CD4-positive, alpha-beta T cell treated with Interleukin-6 at 100 ng/mL for 8 hours (primary cell): ENCODE data around the gene UBAC2.

Experiments used
- DNase-seq: peaks from one replicate; pipeline ENCODE4 v3.0.0-alpha.2; 2020; ENCODE audit warnings: mixed read lengths, low spot score

The UBAC2 gene

DNA sequence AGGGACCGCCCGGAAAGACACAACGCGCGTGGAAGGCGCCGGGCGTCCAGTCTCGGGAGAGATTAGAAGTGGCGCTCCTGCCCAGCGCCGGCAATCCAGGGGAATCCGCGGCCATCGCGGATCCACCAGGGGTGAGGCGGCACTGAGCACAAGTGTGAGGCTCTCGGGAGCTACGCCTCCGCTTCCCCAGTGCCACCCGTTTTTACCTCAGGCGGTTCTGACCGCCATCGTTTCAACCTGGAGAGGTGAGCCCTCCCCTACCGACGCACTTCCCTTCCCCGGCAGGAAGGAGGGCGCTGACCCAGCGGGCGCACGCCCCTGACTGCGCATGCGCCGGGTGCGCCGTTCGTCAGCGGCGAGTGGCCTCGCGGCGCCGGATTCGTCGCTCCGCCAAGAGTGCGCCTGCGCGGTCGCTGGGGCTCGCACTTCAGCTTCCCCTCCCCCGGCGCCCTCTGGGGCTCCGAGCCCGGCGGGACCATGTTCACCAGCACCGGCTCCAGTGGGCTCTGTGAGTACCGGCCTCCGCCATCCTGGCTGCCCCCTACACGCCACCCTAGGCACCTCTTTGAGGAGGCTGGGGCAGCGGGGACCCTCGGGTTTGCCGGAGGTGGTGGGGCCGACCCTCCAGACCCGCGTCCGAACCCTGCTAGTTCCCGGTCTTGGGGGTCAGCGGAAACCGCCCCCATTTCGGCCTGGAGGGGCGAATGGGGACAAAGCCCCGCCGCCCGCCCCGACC is at the start of gene UBAC2:
TSS of gene UBAC2 (plus strand) at position 423 of the 736 bp plus-strand sequence. CDS start at position 478, 55 bp downstream.
- DNase-seq, result peak; percentile 97

DNA sequence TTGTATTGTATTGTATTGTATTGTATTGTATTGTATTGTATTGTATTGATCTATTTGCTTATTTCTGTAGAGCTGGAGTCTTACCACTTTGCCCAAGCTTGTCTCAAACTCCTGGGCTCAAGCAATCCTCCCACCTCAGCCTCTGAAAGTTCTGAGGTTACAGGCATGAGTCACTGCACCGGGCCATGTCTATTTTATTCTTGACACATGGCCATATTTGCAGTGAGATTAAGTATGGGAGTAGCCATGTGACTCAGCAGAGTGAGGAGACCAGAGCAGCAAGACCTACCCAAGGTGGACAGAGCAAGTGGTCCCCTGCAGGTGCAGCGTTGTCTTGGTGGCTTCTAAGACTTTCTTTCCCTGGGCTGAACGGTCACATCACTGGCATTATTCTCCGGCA is 49.1 kb upstream of the UBAC2 start:
- DNase-seq, result no peak

DNA sequence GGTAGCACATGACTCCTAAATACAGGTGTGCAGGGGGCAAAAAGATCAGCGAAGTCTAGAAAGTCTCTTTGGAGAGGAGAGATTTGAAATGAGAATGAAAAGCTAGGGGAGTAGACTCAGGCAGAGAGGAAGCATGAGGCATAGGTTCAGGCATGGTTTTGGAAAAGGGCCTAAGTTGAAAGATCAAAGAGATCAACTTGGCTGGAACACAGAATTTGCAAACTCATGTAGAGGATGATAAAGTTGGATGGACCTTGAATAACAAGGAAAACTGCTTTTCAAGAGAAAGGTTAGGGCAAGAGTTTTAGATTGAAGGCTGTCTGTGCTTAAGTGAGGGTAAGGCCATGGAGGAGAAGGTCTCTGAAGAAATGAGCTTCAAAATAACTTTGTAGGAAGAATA is 47.4 kb upstream of the UBAC2 start:
- DNase-seq, result no peak

- no peak for DNase-seq
Measured at GRCh38 chr13:99154064-99154463, 46.6 kb upstream of the UBAC2 start.

- no peak for DNase-seq
Measured at GRCh38 chr13:99155821-99156220, 44.8 kb upstream of the UBAC2 start.

DNA sequence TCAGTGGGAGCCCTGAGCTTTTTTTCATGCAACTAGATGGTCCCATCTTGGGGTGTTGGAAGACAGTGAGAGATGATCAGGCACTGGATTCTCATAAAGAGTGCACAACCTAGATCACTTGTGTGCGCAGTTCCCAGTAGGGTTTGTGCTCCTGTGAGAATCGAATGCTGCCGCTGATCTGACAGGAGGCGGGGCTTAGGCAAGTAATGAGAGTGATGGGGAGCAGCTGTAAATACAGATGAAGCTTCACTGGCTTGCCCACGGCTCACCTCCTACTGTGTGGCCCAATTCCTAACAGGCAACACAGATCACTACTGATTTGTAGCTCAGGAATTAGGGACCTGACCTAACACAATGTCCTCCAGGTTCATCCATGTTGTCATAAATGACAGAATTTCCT is 43.6 kb upstream of the UBAC2 start:
- no peak for DNase-seq

- no peak for DNase-seq
Measured at GRCh38 chr13:99158846-99159245, 41.8 kb upstream of the UBAC2 start.

- DNase-seq, result no peak
Measured at GRCh38 chr13:99159331-99160061, 41.2 kb upstream of the UBAC2 start.

- DNase-seq, result no peak
Measured at GRCh38 chr13:99160415-99160814, 40.2 kb upstream of the UBAC2 start.

DNA sequence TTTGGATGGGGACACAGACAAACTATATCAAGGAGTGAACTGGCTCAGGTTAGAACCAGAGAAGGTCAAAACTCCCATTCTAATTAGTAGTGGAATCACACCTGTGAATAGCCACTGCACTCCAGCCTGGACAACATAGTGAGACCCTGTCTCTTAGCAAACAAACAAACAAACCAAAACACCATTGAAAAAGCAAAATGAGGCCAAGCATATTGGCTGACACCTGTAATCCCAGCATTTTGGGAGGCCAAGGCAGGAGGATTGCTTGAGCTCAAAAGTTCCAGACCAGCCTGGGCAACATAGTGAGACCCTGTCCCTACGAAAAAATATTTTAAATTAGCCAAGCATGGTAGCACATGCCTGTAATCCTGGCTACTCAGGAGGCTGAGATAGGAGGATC is 39.1 kb upstream of the UBAC2 start:
- DNase-seq, result no peak

- DNase-seq, result no peak
Measured at GRCh38 chr13:99162567-99163361, 37.9 kb upstream of the UBAC2 start.

- DNase-seq, result no peak
Measured at GRCh38 chr13:99164226-99164625, 36.4 kb upstream of the UBAC2 start.

DNA sequence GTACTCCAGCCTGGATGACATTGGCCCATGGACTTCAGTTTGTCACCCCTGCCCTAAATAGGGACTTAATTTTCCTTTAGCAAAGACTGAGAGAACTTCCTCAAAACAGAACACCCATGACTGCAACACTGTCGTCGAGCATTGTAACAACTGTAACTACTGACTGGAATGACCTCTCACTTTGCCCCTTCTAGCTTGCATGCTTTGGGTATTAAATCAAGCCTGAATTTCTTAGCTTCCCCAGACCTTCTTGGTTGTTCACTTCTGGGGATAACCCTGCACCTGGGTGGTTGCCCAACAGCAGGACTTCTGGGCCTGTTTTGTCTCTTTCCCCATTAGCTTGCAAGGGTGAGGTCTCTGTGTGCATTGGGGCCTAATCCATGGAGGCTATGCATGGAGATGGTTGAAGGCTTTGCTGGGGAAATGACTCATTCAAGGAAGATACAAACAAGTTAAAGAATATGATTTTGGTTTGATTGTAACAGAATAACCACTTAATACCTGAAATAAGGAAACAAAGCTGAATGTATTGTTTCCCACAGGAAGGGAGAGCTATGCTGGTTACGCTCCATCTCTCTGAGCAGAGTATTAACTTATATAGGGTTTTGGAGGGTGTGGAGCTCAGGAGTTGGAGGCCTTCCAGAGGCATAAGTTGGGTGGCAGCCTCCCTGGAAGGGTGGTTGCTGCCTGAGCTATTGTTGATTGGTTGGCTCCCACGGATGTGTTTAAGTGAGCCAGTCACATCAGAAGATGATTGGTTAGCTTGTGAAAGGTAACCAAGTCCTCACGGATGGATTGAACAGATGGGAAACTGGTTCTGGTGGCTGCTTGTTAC is 34.7 kb upstream of the UBAC2 start:
- no peak for DNase-seq

- no peak for DNase-seq
Measured at GRCh38 chr13:99172951-99173350, 27.7 kb upstream of the UBAC2 start.

- no peak for DNase-seq
Measured at GRCh38 chr13:99173606-99174005, 27.0 kb upstream of the UBAC2 start.

DNA sequence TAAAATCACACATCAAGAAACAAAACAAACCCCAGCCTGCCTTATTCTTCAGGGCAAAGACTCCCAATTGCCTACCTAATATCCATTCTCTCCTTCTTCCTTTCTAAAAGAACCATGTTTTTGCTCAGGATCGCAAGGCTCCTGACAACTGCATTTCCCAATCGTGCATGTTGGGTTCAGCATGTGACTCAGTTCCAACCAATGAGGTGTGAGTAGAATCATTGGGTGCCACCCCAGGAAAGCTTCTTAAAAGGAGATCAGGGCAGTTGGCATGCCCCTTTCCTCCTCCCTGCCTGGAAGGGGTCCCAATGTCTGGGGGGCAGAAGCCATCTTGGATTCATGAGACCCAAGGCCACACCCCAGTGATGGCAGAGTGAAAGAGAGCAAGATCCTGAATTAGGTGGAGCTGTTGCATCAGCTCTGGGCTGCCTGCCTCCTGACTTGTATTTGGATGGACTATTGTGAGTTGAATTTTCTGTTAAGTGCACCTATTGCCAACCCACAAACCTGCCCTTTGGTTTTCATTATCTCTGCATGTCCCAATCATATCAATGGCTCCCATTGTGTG is 26.0 kb upstream of the UBAC2 start:
- no peak for DNase-seq

DNA sequence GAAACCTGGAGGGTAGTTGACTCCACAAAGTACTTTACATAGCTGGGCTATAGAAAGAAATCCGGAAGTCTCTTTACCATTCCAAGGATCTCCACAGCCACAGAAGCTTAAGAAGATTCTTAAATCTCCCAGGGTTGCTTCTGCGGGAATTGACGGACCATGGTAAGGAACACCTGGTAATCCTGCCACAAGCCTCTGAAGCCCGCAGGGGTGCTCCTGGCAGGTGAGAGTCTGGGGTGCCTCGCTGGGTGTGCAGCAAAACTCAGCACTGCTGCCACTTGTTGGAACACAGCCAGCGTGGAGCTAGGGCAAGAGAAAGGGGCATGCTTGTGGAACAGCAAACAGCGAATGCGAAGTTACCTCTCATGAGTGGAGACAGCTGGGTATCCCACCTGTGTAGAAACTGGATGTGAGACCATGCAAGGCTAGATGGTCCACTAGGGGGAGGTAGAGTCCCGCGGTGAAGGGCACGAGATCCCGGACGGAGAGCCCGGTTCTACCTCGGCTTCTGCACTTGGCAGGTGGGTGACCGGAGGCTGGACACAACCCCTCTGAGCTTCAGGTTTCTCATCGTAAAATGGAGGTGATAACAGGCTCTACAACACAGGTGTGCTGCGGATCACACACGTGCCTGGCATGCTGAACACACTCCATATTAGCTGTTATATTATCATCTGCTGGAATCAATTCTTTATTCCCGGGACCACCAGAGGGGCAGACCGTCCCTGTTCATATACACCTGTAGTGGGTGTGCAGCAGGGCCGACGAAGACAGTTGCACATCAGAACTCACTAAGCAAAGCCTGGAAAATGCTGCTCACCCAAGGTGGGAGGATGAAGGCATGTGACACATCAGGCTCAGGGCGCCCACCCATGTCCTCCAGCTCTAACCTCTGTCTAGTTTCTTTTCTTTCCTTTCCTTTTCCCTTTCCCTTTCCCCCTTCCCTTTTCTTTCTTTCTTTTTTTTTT is 24.1 kb upstream of the UBAC2 start:
- DNase-seq, result peak; percentile 77

DNA sequence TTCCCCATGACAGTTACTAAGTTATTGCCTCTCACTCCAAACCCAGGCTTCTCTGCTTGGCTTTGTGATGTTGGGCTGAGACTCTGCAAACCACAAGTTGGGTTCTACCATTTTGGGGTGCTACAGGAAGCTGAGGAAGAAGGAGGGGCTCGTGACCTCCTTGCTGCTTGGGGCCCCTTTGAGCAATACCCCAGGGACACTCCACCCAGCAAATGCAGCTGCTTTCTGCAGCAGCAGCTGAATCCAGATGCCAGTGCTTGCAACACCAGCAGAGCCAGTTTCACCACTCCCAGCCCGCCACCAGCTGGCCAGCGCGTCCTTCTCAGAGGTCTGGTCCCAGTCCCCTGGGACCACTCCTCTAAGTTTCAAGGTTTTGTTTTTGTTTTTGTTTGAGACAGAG is 22.0 kb upstream of the UBAC2 start:
- DNase-seq, result peak; percentile 18

DNA sequence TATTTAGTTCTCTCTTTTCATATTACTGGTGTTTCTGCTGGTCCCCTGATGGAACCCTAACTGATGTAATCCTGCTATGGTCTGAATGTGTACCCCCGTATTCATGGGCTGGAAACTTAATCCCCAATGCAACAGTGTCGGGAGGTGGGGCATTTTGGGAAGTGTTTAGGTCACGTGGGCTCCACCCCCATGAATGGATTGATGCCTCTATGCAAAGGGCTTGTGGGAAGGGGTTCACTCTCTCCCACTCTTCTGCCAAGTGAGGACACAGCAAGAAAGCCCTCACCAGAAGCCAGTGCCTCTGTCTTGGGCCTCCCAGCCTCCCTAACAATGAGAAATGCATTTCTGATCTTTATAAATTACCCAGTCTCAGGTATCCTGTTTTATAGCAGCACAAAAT is 21.2 kb upstream of the UBAC2 start:
- DNase-seq, result no peak

- DNase-seq, result no peak
Measured at GRCh38 chr13:99182439-99182838, 18.2 kb upstream of the UBAC2 start.
